Measurements from ENCODE around the gene ATF1. TPM values are rescaled to one million over a fixed set of nuclear protein-coding genes. Genes with fewer than 3 reads are reported as not detected.

ATF1 gene
- total RNA-seq = 19.9 and 28.6 TPM in 2 replicates

GRCh38 chr12:50763639-50764285, at the start of gene ATF1:
ATF1 (plus strand) TSS chr12:50764101; CDS start chr12:50780146, 16,045 bp downstream.

GRCh38 chr12:50842637-50843493, 79.0 kb downstream of the ATF1 start, which contains the start of gene TMPRSS12:
TMPRSS12 (plus strand) TSS chr12:50842926; CDS start chr12:50842965, 39 bp downstream.

Other genes starting within 250 kb of the ATF1 start
- gene TMPRSS12, start 78.8 kb downstream of the ATF1 start, total RNA-seq = not detected in 2 replicates
- gene HIGD1C, start 188.4 kb downstream of the ATF1 start, total RNA-seq = not detected in 2 replicates